ENCODE results near the gene EPHB3. TPM values are rescaled to one million over a fixed set of nuclear protein-coding genes. Genes with fewer than 3 reads are reported as not detected.
"Not testable (repeated sequence)": the region's sequence is repeated elsewhere in the genome, so short reads cannot be mapped to it uniquely, and the experiment has no call there.

EPHB3 gene
- total and polyA plus RNA-seq, 9 donors = 2.1 to 31.0 (median 10.6) TPM

GRCh38 chr3:184618811-184619210, 57.2 kb downstream of the EPHB3 start:
- H3K4me1 ChIP-seq (ENCODE audit: insufficient read depth) = peaks cover 4% of the 10 kb centered on the region
- 61 to 69% (median 66%) methylated on average over 7 of the region's 7 CpGs for WGBS, 3 donors
- intact Hi-C loops (cut with DNase I) = no loop called here

GRCh38 chr3:184619369-184619768, 57.8 kb downstream of the EPHB3 start:
- H3K4me1 ChIP-seq (ENCODE audit: insufficient read depth) = peaks cover 4% of the 10 kb centered on the region
- no peaks in the 10 kb centered on the region for H3K9me3 ChIP-seq
- H3K36me3 ChIP-seq = no peaks in the 10 kb centered on the region
- TF ChIP-seq EP300 (IDR thresholded peaks at IDR 0.05) (no peak), CTCF (IDR thresholded peaks at IDR 0.05) (no peak), POLR2A (IDR thresholded peaks at IDR 0.05) (no peak)
- 29% methylated on average over 3 of the region's 3 CpGs for WGBS, 3 donors
- H3K27me3 ChIP-seq = no peaks in the 10 kb centered on the region
- no peak overlapping the region for H3K27ac ChIP-seq
- no peak overlapping the region for H3K4me3 ChIP-seq
- DNase-seq = no peak
- intact Hi-C loops (cut with DNase I) = no loop called here

More at GRCh38 chr3:184618811-184619210, 57.2 kb downstream of the EPHB3 start:
- H3K36me3 ChIP-seq = no peaks in the 10 kb centered on the region
- DNase-seq = no peak
- TF ChIP-seq CTCF (IDR thresholded peaks at IDR 0.05) = no peak
- no peak for TF ChIP-seq POLR2A (IDR thresholded peaks at IDR 0.05)
- TF ChIP-seq EP300 (IDR thresholded peaks at IDR 0.05) = no peak
- no peaks in the 10 kb centered on the region for H3K27me3 ChIP-seq
- H3K27ac ChIP-seq = no peak overlapping the region
- H3K4me3 ChIP-seq = no peak overlapping the region
- no peaks in the 10 kb centered on the region for H3K9me3 ChIP-seq

DNA sequence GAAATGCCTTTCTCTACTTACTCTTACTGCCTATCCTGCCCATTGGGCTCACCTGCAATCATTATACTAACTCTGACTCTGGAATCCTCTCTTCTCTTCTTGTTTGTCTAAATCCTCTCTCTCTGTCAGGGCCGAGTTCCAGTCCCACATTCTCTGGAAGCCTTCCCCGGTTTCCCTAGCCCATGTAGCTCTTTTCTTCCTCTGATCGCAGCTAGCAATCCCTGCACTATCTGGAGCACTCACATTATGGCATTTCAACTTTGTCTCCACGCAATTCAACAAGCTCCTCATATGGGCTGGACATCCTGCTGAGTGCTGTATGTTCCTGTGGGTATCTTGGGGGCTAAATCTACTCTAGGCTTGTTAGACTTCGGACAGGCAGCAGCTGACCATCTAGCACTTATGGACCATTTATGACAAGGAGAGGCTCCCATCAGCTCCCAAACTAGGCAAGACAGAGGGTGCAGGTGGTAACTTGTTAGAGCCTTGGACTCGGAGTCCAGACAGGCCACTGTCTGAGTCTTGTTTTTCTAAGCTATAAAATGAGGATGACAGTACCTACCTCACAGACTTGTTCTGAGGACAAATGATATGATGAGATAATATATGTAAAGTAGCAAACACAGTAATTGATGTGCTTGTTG, 58.3 kb downstream of the EPHB3 start:
- TF ChIP-seq EP300 (IDR thresholded peaks at IDR 0.05) (no peak), POLR2A (IDR thresholded peaks at IDR 0.05) (no peak), CTCF (IDR thresholded peaks at IDR 0.05) (no peak)
- H3K27me3 ChIP-seq = no peaks in the 10 kb centered on the region
- H3K27ac ChIP-seq = no peak overlapping the region
- no peak for DNase-seq
- H3K9me3 ChIP-seq = no peaks in the 10 kb centered on the region
- intact Hi-C loops (cut with DNase I) = no loop called here
- peaks cover 4% of the 10 kb centered on the region for H3K4me1 ChIP-seq (ENCODE audit: insufficient read depth)
- no peak overlapping the region for H3K4me3 ChIP-seq
- 40 to 51% (median 49%) methylated on average over 6 of the region's 6 CpGs for WGBS, 3 donors
- H3K36me3 ChIP-seq = no peaks in the 10 kb centered on the region

DNA sequence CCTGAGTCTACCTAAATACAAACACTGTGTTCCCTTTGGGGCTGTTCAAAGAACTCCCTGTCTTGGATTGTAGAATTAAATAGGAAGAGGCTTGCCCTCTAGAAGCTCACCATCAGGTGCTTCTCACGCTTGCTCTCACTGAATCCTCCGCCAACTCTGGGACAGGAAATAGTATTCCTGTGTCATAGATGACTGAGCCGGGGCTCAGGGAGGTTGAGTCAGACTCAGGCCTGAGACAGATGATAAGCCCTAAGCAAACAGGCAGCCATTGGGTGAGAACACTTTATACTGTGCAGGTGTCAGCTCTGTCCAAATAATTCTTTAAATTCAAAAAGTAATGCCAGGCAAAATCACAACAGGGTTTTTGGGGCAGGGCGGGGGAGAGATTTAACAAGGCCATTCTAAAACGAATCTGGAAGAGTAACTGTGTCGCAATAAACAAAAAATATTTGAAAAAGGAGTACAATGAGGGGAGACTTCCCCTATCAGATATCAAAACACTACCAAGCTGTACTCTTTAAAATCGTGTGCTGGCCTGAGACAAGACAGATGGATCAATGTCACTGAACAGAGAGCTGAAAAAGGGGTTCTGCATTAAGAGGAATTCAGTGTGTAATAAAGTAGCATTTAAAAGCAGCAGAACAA, 59.0 kb downstream of the EPHB3 start:
- 69 to 76% (median 73%) methylated on average over 7 of the region's 7 CpGs for WGBS, 3 donors
- H3K9me3 ChIP-seq = no peaks in the 10 kb centered on the region
- TF ChIP-seq CTCF (IDR thresholded peaks at IDR 0.05) = no peak
- TF ChIP-seq EP300 (IDR thresholded peaks at IDR 0.05) = no peak
- intact Hi-C loops (cut with DNase I) = no loop called here
- H3K4me1 ChIP-seq (ENCODE audit: insufficient read depth) = peaks cover 4% of the 10 kb centered on the region
- no peak for DNase-seq
- no peaks in the 10 kb centered on the region for H3K36me3 ChIP-seq
- H3K4me3 ChIP-seq = no peak overlapping the region
- H3K27ac ChIP-seq = no peak overlapping the region
- no peaks in the 10 kb centered on the region for H3K27me3 ChIP-seq

DNA sequence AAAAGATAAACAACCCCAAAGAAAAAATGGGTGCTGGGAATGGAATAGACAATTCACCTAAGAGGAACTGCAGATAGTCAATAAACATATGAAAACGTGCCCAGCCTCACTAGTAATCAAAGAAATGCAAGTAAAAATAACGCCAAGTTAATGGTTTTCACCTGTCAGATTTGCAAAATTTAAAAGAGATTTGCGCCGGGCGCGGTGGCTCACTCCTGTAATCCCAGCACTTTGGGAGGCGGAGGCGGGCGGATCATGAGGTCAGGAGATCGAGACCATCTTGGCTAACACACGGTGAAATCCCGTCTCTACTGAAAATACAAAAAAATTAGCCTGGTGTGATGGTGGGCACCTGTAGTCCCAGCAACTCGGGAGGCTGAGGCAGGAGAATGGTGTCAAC, 60.6 kb downstream of the EPHB3 start:
- not testable (repeated sequence) for H3K27me3 ChIP-seq

More for the DNA sequence above, 60.6 kb downstream of the EPHB3 start:
- H3K4me1 ChIP-seq (ENCODE audit: insufficient read depth); DNase-seq; H3K9me3 ChIP-seq; intact Hi-C loops (cut with DNase I); H3K36me3 ChIP-seq; H3K27ac ChIP-seq; H3K4me3 ChIP-seq: not testable (repeated sequence)
- WGBS, 3 donors = 90 to 92% (median 91%) methylated on average over 13 of the region's 13 CpGs
